DOHH2 (cell line): Measurements from ENCODE around the gene PTX4.

Source experiments
- EZH2phosphoT487 ChIP-seq: fragments of 200-600 bp; sonication (generic); IDR thresholded peaks from 2 replicates; pipeline ENCODE4 v1.6.1; 2017; ENCODE audit warnings: borderline replicate concordance, mild to moderate bottlenecking, antibody characterized with exemption, low read length, moderate library complexity, mixed read lengths
- TF ChIP-seq, protein P1 (sequence below): fragments of 200-600 bp; sonication (generic); IDR thresholded peaks from one replicate; pipeline ENCODE4 v1.5.1; 2014; ENCODE audit warnings: antibody characterized with exemption, mild to moderate bottlenecking, low read depth, low read length; ENCODE audit not compliant: poor library complexity, severe bottlenecking

GRCh38 chr16:1499756-1500464 is 11.2 kb upstream of the PTX4 start:
- no peak for TF ChIP-seq EZH2phosphoT487
- TF ChIP-seq, protein P1, sequence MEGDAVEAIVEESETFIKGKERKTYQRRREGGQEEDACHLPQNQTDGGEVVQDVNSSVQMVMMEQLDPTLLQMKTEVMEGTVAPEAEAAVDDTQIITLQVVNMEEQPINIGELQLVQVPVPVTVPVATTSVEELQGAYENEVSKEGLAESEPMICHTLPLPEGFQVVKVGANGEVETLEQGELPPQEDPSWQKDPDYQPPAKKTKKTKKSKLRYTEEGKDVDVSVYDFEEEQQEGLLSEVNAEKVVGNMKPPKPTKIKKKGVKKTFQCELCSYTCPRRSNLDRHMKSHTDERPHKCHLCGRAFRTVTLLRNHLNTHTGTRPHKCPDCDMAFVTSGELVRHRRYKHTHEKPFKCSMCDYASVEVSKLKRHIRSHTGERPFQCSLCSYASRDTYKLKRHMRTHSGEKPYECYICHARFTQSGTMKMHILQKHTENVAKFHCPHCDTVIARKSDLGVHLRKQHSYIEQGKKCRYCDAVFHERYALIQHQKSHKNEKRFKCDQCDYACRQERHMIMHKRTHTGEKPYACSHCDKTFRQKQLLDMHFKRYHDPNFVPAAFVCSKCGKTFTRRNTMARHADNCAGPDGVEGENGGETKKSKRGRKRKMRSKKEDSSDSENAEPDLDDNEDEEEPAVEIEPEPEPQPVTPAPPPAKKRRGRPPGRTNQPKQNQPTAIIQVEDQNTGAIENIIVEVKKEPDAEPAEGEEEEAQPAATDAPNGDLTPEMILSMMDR: no peak
